ENCODE results near the gene PRDM15.

DNA sequence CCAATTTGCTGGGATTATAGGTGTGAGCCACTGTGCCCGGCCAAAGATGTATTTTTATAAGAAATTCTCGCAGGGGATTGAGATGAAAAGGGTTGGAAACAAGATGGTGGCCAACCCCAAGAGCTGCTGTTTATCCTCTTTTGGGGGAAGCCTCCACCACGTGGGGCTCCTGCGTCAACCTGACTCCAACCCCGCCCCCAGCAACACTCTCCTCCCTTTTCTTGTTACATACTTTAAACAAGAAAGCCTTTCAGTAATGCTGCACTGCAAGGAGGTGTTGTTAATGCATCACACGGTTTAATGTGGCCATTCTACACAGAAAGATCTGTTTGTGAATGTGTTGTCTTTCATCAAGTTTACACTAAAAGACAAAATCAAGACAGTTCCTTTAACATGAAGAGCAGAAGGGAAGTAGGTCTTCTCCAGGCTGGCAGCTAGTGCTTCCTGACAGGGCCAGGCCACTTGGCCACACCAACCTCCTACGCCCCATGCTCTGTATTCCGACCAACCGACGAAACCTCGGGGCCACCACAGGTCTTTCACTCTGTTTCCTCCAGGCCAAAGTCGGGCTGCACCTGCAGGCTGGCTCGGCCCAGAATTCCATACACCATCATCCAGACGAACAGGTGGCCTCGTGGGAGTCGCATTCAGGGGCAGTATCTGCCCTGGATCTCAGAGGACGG lies 48.7 kb upstream of the PRDM15 start:
- TF ChIP-seq SIN3A (IDR thresholded peaks at IDR 0.05; ENCODE audit: borderline replicate concordance, insufficient read depth, low read depth, low read length): no peak
- TF ChIP-seq CTCF (IDR thresholded peaks at IDR 0.05): no peak
- TF ChIP-seq POLR2AphosphoS5 (IDR thresholded peaks at IDR 0.05; ENCODE audit: low read depth, low read length): no peak
